ENCODE data around the gene PDZRN3. TPM values are rescaled to one million over a fixed set of nuclear protein-coding genes. Genes with fewer than 3 reads are reported as not detected.

PDZRN3 gene
- total RNA-seq, 1 experiment from 2014 or later, result 0.17 TPM

DNA sequence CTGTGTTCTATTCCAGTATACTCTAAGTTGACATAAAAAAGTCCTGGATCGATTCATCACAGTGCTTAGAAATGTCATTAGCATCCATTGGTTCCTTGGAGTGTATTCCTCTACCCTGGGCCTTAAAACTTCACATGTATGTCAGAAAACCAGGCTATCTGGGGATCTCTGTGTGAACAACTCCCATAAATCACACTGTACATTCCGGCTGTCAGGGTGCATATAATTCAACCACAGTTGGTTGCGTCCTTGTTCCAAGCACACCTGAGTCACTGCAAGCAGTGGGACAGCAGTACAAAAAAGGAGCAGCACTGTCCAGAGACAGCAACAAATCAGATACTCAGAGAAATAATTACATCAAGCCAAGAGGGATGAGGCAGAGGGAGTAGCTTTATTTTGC, 52.4 kb downstream of the PDZRN3 start (continued):
- TF ChIP-seq, protein P1, sequence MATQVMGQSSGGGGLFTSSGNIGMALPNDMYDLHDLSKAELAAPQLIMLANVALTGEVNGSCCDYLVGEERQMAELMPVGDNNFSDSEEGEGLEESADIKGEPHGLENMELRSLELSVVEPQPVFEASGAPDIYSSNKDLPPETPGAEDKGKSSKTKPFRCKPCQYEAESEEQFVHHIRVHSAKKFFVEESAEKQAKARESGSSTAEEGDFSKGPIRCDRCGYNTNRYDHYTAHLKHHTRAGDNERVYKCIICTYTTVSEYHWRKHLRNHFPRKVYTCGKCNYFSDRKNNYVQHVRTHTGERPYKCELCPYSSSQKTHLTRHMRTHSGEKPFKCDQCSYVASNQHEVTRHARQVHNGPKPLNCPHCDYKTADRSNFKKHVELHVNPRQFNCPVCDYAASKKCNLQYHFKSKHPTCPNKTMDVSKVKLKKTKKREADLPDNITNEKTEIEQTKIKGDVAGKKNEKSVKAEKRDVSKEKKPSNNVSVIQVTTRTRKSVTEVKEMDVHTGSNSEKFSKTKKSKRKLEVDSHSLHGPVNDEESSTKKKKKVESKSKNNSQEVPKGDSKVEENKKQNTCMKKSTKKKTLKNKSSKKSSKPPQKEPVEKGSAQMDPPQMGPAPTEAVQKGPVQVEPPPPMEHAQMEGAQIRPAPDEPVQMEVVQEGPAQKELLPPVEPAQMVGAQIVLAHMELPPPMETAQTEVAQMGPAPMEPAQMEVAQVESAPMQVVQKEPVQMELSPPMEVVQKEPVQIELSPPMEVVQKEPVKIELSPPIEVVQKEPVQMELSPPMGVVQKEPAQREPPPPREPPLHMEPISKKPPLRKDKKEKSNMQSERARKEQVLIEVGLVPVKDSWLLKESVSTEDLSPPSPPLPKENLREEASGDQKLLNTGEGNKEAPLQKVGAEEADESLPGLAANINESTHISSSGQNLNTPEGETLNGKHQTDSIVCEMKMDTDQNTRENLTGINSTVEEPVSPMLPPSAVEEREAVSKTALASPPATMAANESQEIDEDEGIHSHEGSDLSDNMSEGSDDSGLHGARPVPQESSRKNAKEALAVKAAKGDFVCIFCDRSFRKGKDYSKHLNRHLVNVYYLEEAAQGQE (IDR thresholded peaks at IDR 0.05; ENCODE audit: low read depth), result no peak
- no peak for TF ChIP-seq POLR2AphosphoS5 (IDR thresholded peaks at IDR 0.05; ENCODE audit: low read depth, low read length)
- TF ChIP-seq, protein P2, sequence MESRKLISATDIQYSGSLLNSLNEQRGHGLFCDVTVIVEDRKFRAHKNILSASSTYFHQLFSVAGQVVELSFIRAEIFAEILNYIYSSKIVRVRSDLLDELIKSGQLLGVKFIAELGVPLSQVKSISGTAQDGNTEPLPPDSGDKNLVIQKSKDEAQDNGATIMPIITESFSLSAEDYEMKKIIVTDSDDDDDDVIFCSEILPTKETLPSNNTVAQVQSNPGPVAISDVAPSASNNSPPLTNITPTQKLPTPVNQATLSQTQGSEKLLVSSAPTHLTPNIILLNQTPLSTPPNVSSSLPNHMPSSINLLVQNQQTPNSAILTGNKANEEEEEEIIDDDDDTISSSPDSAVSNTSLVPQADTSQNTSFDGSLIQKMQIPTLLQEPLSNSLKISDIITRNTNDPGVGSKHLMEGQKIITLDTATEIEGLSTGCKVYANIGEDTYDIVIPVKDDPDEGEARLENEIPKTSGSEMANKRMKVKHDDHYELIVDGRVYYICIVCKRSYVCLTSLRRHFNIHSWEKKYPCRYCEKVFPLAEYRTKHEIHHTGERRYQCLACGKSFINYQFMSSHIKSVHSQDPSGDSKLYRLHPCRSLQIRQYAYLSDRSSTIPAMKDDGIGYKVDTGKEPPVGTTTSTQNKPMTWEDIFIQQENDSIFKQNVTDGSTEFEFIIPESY (IDR thresholded peaks at IDR 0.05; ENCODE audit: extremely low read depth, insufficient replicate concordance, low read length), result no peak
- no peak for TF ChIP-seq YY1 (IDR thresholded peaks at IDR 0.05; ENCODE audit: extremely low read depth, insufficient replicate concordance, low read depth, low read length)

DNA sequence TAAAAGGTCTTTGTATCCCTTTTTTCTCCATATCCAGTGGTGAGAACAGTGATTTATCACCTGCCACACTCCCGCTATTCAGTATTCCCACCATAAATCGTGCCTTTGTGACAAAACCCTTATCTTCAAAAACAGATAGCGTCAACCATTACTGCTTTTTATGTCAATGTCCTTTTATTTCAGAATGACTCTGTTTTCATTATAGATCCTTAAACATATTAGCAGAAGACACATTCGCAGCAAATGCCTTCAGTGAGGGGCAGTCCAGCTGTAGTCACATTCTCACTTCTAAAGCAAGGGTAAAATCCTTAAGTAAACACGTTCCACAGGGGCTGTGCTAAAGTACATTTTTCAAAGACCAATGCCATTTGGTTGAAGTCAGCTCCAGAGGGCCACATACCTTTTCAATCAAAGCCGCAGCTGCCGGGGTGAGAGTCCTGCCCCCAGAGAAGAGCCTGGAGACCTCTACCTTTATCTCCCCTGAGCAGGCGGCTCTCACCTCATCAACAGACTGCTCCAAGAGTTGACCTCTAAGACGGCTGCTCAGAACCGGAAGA, 53.4 kb downstream of the PDZRN3 start:
- ChIA-PET RAD21 (ENCODE audit: low non-redundant PET in 1 of 2, low total read pairs in 2 of 2, uncharacterized antibody in 2 of 2, unreplicated experiment in 2 of 2) (no interaction called here), POLR2A (no interaction called here), CTCF (no interaction called here)
- intact Hi-C loops (cut with micrococcal nuclease), result no loop called here
- no peak overlapping the region for H3K4me2 ChIP-seq (ENCODE audit: low read length)
- no peak overlapping the region for H2AFZ ChIP-seq (ENCODE audit: low read depth, low read length, poor library complexity, severe bottlenecking)
- H3K79me2 ChIP-seq (ENCODE audit: insufficient read depth, low read length), result no peaks in the 10 kb centered on the region
- H4K20me1 ChIP-seq (ENCODE audit: insufficient read depth), result no peaks in the 10 kb centered on the region
- H3K27ac ChIP-seq (ENCODE audit: low read depth, low read length), result no peak overlapping the region
- BruUV-seq (replicated peaks), result no TSS peak
- no peaks in the 10 kb centered on the region for H3K4me1 ChIP-seq (ENCODE audit: control insufficient read depth in 1 of 2, insufficient read depth in 2 of 2, low read length in 2 of 2)
- H3K4me3 ChIP-seq (replicated peaks in 1 of 2; ENCODE audit: low read depth in 1 of 2, low read length in 2 of 2), result no peak overlapping the region
- no peaks in the 10 kb centered on the region for H3K36me3 ChIP-seq (ENCODE audit: control insufficient read depth in 1 of 2, insufficient read depth in 2 of 2, low read length in 2 of 2)
- H3K9ac ChIP-seq (ENCODE audit: low read length), result no peak overlapping the region
- no peak for DNase-seq (ENCODE audit: low read depth, low spot score)
- no peak for ATAC-seq
- no peaks in the 10 kb centered on the region for H3K27me3 ChIP-seq (ENCODE audit: insufficient read depth, low read length)
- H3K9me2 ChIP-seq (ENCODE audit: insufficient read depth), result no peaks in the 10 kb centered on the region
- no peaks in the 10 kb centered on the region for H3K9me3 ChIP-seq (ENCODE audit: control insufficient read depth in 1 of 2, insufficient read depth in 1 of 2, low read depth in 1 of 2, low read length in 2 of 2)
- TF ChIP-seq CEBPB (IDR thresholded peaks at IDR 0.05; ENCODE audit: low read depth) (no peak), CBX3 (IDR thresholded peaks at IDR 0.05; ENCODE audit: low read depth) (no peak), SP1 (IDR thresholded peaks at IDR 0.05; ENCODE audit: low read depth) (no peak), EGR1 (IDR thresholded peaks at IDR 0.05; ENCODE audit: low read depth) (no peak), SRF (IDR thresholded peaks at IDR 0.05; ENCODE audit: low read depth) (no peak), EZH2 (IDR thresholded peaks at IDR 0.05) (no peak), JUND (IDR thresholded peaks at IDR 0.05) (no peak), TCF7L2 (IDR thresholded peaks at IDR 0.05; ENCODE audit: borderline replicate concordance, extremely low read depth, insufficient read depth, insufficient read length) (no peak)
- TF ChIP-seq, protein P3, sequence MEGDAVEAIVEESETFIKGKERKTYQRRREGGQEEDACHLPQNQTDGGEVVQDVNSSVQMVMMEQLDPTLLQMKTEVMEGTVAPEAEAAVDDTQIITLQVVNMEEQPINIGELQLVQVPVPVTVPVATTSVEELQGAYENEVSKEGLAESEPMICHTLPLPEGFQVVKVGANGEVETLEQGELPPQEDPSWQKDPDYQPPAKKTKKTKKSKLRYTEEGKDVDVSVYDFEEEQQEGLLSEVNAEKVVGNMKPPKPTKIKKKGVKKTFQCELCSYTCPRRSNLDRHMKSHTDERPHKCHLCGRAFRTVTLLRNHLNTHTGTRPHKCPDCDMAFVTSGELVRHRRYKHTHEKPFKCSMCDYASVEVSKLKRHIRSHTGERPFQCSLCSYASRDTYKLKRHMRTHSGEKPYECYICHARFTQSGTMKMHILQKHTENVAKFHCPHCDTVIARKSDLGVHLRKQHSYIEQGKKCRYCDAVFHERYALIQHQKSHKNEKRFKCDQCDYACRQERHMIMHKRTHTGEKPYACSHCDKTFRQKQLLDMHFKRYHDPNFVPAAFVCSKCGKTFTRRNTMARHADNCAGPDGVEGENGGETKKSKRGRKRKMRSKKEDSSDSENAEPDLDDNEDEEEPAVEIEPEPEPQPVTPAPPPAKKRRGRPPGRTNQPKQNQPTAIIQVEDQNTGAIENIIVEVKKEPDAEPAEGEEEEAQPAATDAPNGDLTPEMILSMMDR (IDR thresholded peaks at IDR 0.05 in 2 of 3, conservative IDR thresholded peaks at IDR 0.05 in 1 of 3; ENCODE audit: borderline replicate concordance in 1 of 3, insufficient read depth in 1 of 3, low read depth in 2 of 3, low read length in 2 of 3), result no peak
- TF ChIP-seq, protein P4, sequence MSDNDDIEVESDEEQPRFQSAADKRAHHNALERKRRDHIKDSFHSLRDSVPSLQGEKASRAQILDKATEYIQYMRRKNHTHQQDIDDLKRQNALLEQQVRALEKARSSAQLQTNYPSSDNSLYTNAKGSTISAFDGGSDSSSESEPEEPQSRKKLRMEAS (IDR thresholded peaks at IDR 0.05), result no peak
- TF ChIP-seq, protein P5, sequence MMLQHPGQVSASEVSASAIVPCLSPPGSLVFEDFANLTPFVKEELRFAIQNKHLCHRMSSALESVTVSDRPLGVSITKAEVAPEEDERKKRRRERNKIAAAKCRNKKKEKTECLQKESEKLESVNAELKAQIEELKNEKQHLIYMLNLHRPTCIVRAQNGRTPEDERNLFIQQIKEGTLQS (IDR thresholded peaks at IDR 0.05), result no peak

All from HCT116 (cell line).